Glomerular visceral epithelial cell (primary cell): ENCODE results near the gene TMEM176A.

Experiments used
- DNase-seq: peaks from one replicate; pipeline ENCODE4 v3.0.0-alpha.2; 2016; ENCODE audit errors: extremely low spot score

Gene TMEM176A

GRCh38 chr7:150849204-150849775 lies 48.7 kb downstream of the TMEM176A start:
- DNase-seq, result no peak

- no peak for DNase-seq
Observed at GRCh38 chr7:150850273-150850672, 49.7 kb downstream of the TMEM176A start.

GRCh38 chr7:150851492-150852370 lies 51.2 kb downstream of the TMEM176A start:
- DNase-seq, result no peak

- DNase-seq, result no peak
Observed at GRCh38 chr7:150852371-150852905, 51.9 kb downstream of the TMEM176A start, which contains the start of gene AOC1. AOC1 (plus strand) TSS chr7:150852517; CDS start chr7:150856471, 3,954 bp downstream.

GRCh38 chr7:150854066-150855000 lies 53.8 kb downstream of the TMEM176A start:
- DNase-seq, result no peak
